Limb (tissue), 2 donors: ENCODE results near the gene ZNF624.
A peak's percentile ranks its signal among the peaks of the same experiment; 100 is the strongest.

ENCODE experiments used
- DNase-seq, 2 donors: peaks; one replicate each; pipeline ENCODE4 v3.0.0-alpha.2; 2016; ENCODE audit errors: extremely low spot score in 2 of 2

The ZNF624 gene

DNA sequence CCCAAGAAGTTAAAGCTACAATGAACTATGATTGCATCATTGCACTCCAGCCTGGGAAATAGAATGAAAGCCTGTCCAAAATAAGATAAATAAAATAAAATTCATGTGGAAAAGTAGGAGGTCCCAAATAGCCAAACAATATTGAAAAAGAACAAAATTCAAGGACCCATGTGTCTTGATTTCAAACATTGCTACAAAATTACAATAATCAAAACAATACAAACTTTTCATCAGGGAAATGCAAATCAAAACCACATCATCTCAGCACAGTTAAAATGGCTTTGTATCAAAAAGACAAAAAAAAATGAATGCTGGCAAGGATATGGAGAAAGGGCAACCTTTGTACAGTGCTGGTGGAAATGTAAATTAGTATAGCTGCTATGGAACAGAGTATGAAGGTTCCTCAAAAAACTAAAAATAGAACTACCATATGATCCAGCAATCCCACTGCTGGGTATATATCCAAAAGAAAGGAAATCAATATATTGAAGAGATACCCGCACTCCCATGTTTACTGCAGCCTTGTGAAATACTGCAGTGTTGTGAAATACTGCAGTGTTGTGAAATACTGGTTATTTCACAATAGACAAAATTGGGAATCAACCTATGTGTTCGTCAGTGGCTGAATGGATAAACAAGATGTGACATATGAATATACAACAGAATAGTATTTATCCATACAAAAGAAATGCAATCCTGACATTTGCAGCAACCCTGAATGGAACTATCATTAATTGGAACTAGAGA lies 60.1 kb downstream of the ZNF624 start:
- no peak for DNase-seq

DNA sequence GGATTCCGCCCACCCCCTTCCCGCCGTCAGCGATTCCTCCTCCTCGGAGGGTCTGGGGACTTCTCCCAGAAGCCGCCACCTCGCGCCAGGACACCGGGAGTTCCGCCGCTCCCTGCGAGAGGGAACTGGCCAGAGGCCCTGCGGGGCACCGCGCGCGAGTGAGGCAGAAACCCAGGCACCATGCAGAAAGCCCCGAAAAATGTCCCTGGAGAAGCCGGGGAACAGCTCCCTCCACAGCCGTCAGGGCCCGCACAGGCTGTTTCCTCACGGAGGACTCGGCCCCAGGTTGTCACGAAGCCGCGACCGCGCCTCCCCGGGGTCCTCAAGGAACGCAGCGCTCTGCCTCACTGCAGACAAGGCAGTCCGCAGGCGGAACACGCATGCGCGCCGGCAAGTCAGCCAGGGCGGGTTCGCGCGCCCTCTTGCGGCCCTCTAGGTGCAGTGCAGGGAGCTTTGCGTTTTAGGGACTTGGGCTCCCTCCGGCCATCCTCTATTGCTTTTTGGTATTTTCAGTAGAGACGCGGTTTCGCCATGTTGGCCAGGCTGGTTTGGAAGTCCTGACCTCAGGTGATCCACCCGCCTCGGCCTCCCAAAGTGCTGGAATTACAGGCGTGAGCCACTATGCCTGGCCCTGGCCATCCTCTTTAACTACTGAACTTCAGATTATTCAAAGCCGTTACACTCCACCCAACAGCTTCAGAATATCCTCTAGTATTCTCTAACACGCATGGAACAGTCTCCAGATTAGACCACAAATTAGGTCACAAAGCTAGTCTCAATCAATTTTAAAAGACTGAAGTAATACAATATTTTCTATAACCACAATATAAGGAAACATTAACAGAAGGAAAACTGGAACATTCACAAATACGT lies 64.3 kb downstream of the ZNF624 start:
- DNase-seq: peak; percentile 94

DNA sequence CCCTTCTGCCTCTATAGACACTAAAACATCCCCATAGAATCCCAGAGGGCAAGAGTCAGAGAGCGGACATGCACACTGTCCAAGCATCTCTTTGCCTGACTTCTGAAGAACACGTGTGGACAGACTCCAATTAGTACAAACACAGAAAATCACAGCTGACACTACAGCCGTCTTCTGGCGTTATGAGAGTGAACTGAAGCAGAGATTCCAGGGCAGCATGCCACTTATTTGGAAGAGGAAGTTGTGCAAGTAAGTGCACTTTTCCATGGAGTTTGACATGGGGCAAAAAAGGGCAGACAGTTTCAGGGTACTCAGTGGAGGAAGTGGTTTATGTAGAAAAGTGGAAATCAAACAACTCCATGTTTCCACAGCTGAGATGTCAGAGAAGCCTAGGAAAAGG lies 67.9 kb downstream of the ZNF624 start:
- DNase-seq: no peak

DNA sequence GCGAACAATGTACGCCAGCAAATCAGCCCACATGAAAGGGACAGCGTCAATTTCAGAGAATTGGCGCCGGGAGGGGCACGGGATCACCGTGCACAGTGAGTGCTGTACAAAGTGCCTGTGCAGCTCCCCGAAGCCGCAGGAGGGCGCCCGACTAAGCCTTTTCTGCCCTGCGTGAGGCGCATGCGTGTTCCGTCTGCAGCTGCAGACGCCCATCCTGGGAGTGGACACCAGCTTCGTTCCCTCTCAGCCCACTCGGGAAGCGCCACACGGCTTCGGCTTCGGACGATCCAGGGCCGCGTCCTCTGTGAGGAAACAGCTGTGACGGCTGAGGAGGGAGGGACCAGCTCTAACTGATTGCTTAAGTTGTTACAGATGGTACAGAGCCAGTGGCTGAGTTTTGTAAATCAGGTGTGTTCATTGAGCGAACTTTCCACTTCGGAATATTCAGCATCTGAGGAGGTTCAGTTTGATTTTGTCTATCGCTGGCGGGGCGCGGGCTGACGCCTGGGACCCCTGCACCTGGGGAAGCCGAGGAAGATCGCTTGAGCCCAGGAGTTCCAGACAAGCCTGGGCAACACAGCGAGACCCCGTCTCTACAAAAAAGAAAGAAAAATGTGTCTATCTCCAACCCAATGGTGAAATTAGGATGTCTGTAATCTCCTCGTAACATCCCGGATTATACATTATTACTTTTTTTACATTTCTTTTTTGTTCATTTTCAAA lies 69.2 kb downstream of the ZNF624 start:
- DNase-seq: peak; percentile 92 to 94

DNA sequence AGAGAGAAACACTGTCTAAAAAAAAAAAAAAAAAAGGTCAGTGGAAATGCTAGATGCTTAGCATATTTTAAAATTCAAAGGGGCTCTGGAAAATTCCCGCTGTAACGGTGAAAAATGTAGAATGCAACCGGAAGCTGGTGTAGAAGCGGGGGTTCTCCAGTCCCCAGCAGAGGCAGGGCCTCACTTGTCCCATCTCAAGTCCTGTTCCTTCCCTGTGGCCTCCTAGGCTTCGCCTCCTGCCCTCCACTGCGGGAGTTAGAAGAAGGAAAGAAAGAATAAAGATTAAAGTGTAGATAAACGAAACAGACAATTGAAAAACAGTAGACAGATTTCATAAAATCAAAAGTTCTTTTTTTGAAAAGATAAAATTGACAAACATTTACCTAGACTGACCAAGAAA lies 69.9 kb downstream of the ZNF624 start:
- no peak for DNase-seq

DNA sequence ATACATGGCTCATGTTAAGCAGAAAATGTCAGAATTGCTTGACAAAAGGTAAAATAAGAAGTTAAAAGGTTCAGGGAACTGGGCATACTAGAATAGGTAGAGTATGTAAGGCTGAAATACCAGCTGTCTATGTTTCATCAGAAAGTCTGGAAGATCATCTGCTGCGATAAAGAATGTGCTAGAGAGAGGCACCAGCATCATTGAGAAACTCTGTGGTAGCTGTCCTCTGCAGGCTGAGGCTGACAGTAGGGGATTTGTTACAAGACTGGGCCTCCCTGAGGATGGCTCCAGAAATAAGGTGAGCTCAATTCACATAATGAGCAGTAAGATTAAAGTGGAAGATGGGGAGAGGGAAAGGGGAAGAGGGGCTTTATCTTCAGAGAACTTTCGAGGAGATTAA lies 80.2 kb downstream of the ZNF624 start:
- no peak for DNase-seq
